Kidney epithelial cell (primary cell): Measurements from ENCODE around the gene DCC. TPM values are rescaled to one million over a fixed set of nuclear protein-coding genes. Genes with fewer than 3 reads are reported as not detected.

Source experiments
- DNase-seq: peaks from one replicate; pipeline ENCODE4 v3.0.0-alpha.2; 2010; ENCODE audit warnings: low read depth
- H3K27me3 ChIP-seq: 2 replicates; pipeline ENCODE4 v1.6.0; 2011; ENCODE audit warnings: low read length; ENCODE audit not compliant: control insufficient read depth, insufficient read depth
- H3K36me3 ChIP-seq: 2 replicates; pipeline ENCODE4 v1.5.1; 2011; ENCODE audit warnings: low read length; ENCODE audit not compliant: control insufficient read depth, insufficient read depth
- H3K4me3 ChIP-seq: 2 replicates; pipeline ENCODE4 v1.5.1; 2011; ENCODE audit warnings: low read depth, mild to moderate bottlenecking, control low read depth, low read length
- CTCF ChIP-seq: IDR thresholded peaks from 2 replicates; pipeline ENCODE4 v1.5.1; 2011; ENCODE audit warnings: mild to moderate bottlenecking, moderate library complexity, low read length, control low read depth, inconsistent platforms; ENCODE audit not compliant: insufficient read depth, poor library complexity, severe bottlenecking
- total RNA-seq: library from RNA; depleted of rRNA; stranded (reverse); fragments of >200 nt; gene quantifications from 2 replicates; pipeline ENCODE4 v1.2.3, GENCODE V29; 2015

DCC gene
- total RNA-seq, 1 donor from 2014 or later, result 0.04 TPM

DNA sequence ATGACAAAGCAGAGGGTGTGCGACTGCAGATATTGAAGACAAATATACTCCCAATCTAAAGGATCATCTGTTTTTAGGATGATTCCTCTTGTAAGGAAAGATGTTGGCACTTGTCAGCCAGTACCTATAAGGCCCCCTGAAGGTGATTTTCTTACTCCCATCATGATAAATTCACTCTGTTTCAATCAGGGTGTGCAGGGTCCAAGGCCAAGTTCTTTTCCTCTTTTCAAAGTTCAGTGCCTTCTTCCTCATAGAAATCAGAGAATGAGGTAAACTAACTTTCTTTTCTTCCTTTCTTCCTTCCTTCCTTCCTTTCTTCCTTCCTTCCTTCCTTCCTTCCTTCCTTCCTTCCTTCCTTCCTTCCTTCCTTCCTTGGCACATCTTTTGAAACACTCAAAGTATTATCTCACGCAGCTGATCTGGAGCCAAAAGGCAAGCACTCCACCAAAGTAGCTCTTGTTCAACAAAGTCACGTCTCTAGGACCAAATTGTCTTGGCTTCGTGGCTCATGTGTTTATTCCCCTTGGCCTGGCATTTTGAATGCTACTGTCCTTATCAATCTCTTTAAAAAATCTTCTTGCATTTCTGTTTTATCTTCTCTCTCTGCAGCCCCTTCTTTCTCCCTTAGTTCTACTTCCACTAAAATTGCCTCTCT, 87.7 kb downstream of the DCC start:
- Histone ChIP-seq H3K36me3 (no peaks in the 10 kb centered on the region), H3K4me3 (no peak overlapping the region), H3K27me3 (no peaks in the 10 kb centered on the region)
- TF ChIP-seq CTCF, result no peak
- no peak for DNase-seq

- no peak for TF ChIP-seq CTCF
- DNase-seq, result no peak
- Histone ChIP-seq H3K27me3 (no peaks in the 10 kb centered on the region), H3K4me3 (no peak overlapping the region), H3K36me3 (no peaks in the 10 kb centered on the region)
Observed at GRCh38 chr18:52431683-52432082, 91.7 kb downstream of the DCC start.

DNA sequence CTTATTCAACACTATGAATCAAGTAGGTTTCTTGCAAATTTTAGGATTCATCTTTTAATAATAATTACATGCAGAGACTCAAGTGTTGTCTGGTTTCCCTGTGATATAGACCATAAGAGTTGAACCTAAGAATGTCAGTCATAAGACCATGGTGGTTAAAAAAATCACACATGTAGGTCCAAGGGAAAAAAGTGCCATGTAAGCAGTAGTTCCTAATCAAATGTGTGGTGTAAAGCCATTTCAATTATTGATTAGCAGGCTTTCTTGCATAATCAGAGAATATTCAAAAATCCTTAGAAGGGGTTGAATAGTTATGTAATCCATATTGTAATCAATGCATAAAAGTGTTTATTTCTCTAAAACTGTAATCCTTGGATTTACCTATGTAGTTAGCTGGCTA, 93.8 kb downstream of the DCC start:
- Histone ChIP-seq H3K27me3 (no peaks in the 10 kb centered on the region), H3K4me3 (no peak overlapping the region), H3K36me3 (no peaks in the 10 kb centered on the region)
- no peak for DNase-seq
- TF ChIP-seq CTCF, result no peak

- no peak for TF ChIP-seq CTCF
- no peak for DNase-seq
- H3K4me3 ChIP-seq, result no peak overlapping the region
Observed at GRCh38 chr18:52435301-52435700, 95.3 kb downstream of the DCC start.

DNA sequence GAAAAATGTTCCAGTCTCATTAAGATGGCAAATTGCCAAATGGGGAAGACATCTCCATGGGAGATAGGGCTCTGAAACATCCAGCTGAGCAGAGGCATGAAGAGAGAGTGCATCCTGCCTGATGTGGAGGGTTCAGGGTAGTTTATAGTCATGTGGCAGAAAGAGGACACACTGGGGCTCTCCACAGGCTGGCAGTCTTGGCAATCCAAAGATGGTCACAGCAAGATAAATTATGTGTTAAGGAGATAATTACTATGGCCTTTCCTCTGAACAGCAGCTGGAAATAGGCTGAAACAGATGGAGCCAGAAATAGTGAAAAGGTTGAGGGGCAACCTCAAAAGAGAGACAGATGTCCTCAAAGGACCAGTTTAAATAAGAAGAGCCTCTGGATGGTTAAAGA, 97.2 kb downstream of the DCC start:
- no peaks in the 10 kb centered on the region for H3K36me3 ChIP-seq

More at GRCh38 chr18:52435301-52435700, 95.3 kb downstream of the DCC start:
- no peaks in the 10 kb centered on the region for H3K36me3 ChIP-seq
- no peaks in the 10 kb centered on the region for H3K27me3 ChIP-seq

More for the DNA sequence above, 97.2 kb downstream of the DCC start:
- DNase-seq, result no peak
- no peak for TF ChIP-seq CTCF
- no peaks in the 10 kb centered on the region for H3K27me3 ChIP-seq
- H3K4me3 ChIP-seq, result no peak overlapping the region
